Inflammatory macrophage (primary cell): Measurements from ENCODE around the gene POU2F3.
"Not testable (repeated sequence)": the region's sequence is repeated elsewhere in the genome, so short reads cannot be mapped to it uniquely, and the experiment has no call there.

Experiments used
- DNase-seq, 2 donors: peaks; one replicate each; pipeline ENCODE4 v3.0.0-alpha.2; 2020 to 2022

The POU2F3 gene

DNA sequence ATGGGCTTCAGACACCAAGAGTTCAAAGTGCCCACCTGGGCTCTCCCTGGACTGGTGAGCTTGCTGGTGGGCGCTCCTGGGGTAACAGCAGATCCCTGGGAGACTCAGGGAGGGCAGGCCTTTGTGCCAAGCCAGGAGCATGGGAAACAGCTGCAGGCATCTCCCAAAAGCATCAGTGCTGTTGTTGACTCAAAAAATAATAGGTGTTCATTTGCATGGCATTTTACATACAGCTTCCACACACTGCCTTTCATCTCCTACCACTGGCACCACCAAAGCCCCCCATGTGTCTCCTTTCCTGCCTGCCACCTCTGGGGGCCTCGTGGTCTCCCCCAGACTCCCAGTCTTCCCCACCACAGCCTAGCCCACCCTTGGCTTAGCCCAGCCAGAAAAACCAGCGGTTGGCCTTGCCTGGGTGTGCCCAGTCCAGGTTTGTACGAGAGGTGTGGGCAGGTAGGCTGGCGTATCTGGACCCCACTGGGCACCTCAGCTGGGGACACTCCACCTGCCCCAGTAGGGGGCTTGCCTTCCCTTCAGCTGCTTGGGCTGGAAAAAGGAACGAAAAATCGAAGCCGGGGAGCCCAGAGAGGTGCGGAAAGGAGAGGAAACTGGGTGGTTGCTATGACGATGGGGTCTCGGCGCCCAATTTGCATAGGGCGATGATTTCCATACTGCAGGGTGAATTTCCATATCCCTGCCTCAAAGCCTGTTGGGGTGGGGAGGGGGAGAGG, 15.0 kb downstream of the POU2F3 start:
- DNase-seq, result no peak

DNA sequence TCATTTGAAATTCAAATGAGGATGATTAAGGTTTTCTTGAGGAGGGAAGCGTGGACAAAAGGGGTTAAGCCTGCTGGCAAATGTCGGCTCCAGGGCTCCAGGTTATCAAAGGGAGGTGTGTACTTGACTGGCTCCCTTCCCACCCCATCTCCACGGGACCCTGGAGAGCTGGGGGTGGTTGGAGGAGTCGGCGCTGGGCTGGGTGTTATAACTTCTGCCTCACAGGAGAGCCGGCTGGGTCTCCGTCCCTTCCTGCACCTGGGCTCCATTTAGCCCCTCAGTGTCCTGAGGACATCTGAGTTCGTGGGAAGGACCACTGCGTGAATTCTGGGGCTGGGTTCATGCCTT, 15.6 kb downstream of the POU2F3 start:
- DNase-seq, result no peak

DNA sequence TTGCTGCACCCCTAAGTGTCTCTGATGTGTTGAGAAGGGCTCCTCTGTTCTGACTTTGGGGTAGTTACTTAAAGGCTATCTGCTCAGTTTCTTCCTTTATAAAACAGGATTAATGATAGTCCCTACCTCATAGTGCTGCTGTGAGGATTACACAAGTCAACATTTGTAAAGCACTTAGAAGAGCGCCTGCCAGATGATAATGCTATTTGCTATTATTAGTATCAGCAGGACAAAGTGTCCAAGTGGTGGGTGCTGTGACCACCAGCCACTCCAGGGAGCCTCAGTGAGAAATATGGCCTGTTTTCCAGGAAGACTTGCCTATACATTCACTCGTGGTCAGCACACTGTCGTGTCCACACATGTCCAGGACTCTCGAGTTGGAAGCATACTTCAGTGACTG, 16.2 kb downstream of the POU2F3 start:
- DNase-seq, result no peak

DNA sequence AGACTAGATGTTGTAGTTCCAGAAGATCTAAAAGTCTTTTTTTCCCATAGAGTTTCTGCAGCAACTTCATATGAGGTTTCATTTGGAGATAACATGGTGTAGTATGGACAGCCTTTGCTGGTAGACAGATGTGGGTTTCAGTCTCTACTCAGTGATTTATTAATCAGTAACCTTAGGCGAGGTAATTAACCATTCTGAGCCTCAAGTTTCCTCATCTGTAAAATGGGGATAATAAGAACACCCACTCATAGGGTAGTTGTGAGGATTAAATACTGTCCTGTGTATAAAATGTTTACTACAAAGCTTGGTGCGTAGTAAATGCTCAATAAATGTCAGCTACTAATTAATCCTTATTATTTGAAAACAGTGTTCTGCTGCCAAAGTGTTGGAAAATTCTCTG, 16.8 kb downstream of the POU2F3 start:
- DNase-seq, result no peak

DNA sequence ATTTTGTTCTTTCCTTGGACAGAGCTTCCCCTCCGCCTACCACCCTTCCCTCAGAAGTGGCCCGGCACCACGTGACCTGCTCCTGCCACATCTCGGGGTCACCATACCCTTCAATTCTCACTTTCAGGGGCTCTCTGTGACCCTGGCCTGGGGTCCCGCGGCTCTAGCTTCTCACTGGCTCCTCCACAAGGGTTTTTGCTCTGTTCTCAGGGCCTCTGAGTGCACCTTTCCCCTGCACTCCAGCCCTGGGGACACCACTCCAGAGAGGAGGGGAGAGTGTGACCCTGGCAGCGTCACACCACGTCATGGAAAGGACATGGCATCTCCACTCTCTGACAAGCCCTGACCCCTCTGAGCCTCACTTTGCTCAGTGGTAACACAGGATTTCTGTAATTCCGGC, 17.4 kb downstream of the POU2F3 start:
- DNase-seq, result no peak

DNA sequence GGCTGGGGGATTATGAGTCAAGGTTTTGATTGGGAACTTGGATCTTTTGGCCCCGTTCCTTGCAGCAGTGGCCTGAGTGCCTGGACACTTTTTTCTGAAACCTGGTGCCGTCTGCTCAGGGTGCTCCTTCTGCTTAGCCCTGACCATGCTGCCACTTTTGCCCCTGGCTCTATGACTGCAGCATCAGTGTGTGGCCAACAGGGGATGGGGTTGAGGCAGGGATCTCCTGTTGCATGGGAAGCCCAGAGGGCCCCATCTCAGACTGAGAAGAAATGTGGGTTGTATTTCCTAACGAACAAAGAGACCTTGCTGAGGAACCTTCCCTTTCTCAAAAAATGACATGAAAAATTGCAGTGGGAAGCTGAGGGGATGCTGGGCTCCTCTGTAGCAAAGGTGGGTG, 18.7 kb downstream of the POU2F3 start:
- no peak for DNase-seq

DNA sequence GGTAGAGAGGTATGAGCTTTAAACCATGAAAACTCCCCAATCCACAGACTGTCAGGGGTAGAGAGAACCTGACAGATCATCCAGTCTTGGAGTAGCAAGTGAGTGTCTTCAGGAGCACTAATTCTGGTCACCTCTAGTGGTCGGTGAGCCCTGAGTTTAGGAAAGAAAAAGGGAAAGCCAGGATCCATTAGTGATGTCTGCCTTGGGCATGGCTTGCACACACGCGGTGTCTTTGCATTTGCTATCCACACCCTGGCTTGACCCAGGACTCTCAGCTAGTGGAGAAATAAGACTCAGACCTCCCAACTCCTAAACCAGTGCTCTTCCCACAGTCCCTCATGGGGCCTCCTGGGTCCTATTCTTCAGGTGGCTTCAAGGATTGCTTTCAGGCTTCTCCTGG, 19.3 kb downstream of the POU2F3 start:
- DNase-seq, result no peak

DNA sequence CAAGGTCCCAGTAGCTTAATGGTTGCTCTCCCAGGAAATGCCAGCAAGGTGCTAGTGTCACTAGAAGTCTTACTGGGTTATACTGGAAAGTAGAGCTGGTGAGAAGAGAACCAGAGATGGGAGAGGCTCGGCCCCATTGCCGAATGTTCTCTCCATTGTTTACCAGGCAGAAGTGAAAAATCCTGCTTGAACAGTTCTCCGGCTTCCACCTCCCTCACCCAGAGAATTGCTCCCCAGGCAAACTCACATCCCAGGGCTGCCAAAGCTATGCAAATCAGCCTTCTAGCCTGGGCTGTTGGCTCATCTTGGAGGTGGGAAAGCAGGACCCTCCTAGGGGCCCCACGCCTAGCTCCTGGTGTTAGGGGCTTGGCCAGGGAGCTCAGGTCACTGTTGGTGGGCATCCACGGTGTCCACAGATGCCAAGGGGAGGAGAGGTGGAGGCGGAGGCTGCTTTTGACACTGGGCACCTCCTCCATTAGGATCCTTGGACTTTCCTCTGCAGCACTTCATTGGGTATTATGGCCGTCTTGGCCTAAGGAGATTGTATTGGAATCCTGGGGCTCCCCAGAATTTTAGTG, 20.1 kb downstream of the POU2F3 start:
- DNase-seq, result no peak

DNA sequence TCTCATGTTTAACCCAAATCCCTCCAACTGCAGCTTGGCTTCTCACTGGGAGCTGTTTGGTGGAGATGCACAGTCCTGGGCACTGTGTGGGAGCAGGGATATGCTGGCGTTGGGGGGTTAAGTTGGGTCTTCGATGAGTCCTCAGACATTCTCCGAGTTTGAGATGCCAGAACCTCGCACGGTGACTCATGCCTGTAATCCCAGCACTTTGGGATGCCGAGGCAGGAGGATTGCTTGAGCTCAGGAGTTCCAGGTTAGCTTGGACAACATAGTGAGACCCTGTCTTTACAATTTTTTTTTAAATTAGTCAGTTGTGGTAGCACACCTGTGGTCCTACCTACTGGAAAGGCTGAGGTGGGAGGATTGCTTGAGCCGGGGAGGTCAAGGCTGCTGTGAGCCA, 20.7 kb downstream of the POU2F3 start:
- DNase-seq, result no peak

DNA sequence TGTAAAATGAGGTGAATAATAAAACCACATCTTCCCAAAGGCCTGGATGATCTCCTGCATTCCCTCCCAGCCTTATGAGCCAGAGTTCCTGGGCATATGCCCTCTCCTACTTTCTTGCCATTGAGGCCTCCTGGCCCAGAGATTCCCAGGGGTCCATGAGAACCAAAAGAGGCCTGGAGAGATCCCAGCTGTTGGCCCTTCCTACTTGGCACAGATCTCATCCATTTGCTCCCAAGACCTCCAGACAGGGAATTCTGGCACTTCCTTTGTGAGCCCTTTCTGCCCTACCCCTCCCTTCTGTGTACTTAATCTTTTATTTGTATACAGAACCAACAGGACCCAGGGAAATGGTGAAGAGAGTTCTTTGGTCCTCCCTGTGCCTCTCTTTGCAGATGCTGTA, 21.4 kb downstream of the POU2F3 start:
- DNase-seq, result no peak

DNA sequence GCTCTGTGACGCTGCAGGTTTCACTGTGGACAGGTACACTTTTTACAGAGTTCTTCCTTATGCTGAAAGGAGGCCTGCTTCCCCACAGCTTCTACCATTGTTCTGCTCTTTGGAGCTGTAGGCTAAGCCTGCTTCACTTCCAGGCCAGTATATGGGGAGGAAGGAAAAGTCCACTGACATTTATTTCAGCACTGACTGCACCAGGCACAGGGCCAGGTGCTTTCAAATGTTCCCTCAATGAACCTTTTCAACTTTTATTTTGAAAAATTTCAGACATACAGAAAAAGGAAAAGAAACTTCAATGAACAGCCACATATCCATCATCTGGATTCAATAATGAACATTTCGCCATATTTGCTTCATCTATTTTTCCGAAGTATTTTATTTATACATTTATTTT, 22.0 kb downstream of the POU2F3 start:
- no peak for DNase-seq

DNA sequence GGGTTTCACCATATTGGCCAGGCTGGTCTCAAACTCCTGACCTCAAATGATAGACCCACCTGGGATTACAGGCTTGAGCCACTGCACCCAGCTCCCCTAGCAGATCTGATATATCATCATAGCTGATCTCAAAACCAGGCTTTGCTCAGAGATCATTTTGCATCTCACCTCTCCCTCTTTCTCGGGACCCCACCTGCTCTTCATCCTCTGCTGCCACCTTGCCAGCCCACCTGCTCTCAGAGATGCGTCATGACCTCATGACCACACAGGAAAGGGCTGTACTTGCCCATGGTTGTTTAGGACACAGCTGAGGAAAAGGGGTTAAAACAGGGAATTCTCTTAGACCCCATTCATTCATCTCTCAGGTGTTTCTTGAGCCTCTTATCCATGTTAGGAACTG, 27.4 kb downstream of the POU2F3 start:
- DNase-seq, result no peak

DNA sequence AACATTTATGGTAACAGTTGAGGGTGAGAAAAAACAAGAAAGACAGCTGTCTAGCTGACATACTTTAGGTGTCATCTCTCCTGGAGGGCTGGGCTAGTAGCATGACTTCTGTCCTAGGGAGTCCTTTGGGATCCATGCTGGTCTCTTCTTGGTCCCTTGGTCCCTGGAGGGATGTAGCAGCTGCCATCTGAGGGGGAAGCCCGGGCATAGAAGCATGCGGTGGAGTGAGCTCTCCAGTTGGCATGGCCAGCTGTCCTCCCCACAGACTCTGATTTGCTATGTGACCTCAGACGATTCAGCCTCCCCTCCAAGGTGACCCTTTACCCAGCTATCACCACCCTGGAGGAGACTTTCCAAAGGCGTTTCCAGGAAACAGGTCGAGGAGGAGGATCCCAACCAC, 28.7 kb downstream of the POU2F3 start:
- DNase-seq, result no peak

DNA sequence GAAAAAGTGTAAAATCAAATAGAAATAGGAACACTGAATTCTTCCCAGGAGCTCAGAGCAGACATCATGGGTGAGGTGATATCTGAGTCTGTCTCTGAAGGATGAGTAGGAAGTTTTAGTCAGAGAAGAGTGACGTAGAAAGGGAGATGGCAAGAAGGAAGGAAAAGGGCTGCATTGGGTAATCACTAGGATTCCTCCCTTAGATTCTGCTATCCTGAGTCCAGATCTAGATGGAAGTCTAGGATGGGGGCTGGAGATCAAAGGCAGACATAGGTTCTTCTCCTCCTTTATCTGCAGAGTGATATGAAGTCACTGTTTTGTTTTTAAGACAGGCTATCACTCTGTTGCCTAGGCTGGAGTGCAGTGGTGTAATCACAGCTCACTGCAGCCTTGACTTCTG, 30.4 kb downstream of the POU2F3 start:
- no peak for DNase-seq

DNA sequence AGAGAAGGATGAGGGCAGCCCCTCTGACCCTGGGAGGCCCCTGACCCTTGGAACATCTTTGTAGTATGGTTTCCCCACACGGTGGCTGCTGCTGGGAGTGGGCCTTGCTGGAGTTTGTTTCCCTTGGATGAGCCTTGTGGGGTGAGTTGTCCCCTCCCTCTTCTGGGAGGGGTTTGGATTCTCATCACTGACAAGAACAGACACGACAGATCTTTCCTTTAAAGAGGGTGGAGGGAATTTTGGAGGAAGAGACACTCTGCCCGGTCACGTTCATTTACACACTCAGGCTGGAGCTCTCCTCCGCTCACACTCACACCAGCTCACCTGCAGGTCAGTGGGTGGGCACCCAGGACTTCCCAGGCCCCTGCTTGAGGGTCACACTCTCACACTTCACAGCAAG, 31.7 kb downstream of the POU2F3 start:
- DNase-seq, result no peak

DNA sequence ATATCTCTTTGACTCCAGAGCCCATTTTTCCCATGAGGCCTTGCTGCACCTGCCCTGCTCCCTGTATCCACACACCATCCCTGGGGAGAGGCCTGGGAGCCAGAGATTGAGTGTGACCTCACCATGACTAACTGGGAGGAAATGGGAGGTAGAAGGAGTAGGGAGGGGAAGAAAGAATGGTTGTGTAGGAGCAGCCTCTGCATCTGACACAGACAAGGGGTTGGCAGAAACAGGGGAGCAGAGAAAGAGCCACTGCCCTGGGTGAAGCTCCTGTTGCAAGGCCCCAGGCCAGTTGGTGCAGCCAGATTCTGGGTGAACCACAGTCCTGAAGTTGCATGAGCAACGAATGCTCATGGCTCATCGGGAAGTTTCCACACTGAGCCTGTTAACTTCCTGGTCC, 32.4 kb downstream of the POU2F3 start:
- no peak for DNase-seq

DNA sequence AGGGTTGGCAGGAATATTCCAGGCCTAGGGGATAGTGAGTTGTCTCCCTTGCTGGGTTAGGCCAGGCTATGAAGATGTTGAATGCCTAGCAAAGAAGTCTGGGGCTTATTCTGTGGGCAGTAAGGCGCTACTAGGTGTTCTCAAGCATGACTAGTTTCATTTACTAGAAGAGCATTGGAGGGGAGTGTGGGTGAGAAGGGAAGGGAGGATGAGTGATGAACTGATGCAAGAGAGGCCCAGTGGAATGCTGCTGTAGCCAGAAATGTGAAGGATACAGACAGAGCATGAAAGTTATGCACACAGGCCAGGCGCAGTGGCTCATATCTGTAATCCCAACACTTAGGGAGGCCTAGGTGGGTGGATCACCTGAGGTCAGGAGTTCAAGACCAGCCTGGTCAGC, 33.5 kb downstream of the POU2F3 start:
- no peak for DNase-seq

DNA sequence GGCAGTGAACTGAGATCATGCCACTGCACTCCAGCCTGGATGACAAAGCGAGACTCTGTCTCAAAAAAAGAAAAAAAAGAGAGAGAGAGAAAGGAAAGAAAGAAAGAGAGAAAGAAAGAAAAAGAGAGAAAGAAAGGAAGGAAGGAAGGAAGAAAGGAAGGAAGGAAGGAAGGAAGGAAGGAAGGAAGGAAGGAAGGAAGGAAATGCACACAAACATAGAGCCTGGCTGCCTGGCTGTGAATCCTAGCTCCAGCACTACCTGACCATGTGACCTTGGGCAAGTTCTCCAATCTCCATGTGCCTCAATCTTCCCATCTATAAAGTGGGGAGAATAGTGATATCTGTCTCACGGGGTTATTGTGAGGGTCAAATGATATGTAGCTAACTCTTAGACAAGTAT, 34.0 kb downstream of the POU2F3 start:
- not testable (repeated sequence) for DNase-seq

DNA sequence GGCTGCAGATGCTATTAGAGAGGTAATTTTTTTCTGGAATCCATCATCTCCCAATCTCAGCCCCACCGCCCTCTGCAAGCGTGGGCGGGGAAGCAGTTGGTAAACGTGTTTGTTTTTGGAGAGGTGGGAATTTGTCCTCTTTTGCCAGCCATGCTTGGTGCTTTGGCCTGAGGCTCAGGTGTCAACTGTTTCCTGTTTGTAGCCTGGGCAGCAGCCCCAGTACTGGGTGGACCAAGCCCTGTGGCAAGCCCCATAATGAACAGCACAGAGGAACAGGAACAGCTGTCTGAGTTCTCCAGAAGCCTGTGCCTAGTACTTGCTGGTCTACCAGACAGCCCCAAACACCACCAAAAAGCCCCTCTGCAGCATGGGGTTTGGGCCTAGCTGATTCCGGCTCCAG, 39.6 kb downstream of the POU2F3 start:
- no peak for DNase-seq

DNA sequence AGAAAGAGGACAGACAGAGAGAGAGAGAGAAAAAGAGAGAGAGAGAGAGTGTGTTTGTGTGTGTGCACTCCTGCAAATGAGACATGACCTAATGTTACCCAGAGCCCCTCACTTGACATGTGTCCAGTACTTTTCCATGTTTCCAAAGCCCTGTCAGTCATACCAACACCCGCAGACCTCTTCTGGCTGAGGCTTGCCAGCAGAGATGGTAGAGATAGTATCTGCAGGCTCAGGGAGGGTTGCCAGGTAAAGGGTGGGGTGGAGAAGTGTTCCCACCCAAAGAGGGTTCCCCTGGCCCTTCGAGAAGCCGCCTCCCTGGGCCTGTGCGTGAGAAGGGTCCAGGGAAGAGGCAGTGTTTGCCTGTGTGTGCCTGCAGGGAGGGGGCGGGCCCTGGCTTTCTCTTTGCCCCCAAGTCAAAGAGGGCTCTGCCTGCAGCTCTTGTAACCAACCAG, 40.7 kb downstream of the POU2F3 start:
- no peak for DNase-seq

DNA sequence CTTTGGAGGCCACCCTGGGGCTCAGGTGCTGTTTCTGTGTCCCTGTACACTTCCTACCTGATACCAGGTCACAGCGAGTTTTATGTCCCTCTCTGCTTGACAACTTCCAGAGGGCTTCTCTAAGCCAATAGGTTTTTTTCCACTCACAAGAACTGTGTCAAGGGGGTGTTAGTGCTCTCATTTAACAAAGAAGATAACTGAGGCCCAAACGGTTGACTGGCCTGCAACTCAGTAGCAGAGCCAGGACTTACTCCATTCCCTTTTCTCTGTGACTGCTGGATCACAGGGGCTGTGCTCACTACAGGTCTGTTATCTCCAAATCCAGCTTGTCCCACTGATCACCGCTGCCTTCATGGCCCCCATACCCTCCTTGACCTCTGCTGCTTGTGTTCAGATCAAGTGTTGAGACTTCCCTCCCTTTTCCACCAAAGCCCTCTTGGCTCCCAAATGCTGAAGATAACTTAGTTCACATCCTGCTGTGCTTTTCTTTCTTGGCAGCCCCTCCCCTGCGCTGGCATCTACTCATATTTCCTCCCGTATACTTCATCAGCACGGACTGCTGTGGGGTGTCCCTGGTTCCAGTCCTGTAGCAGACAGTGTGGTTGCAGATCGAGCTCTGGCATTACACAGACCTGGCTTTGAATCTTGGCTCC, 41.3 kb downstream of the POU2F3 start:
- DNase-seq, result no peak

DNA sequence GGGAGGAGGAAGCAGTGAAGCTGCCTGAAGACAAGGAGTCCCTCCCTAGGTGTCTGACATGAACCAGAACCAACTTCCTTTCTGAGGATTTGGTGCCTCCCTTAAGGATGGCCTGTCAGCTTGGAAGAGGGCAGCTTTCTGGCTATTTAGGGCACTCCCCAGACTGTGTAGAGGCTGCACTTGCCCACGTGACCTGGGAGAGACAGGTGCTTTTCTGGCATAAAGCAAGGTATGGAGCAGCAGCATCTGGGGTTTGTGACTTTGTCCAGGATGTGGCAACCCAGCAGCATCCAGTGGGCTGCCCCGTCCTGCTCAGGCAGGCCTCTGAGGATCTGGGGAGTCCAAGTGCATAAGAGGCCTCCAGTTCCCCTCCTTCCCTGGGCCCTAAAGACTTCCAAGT, 43.2 kb downstream of the POU2F3 start:
- no peak for DNase-seq

DNA sequence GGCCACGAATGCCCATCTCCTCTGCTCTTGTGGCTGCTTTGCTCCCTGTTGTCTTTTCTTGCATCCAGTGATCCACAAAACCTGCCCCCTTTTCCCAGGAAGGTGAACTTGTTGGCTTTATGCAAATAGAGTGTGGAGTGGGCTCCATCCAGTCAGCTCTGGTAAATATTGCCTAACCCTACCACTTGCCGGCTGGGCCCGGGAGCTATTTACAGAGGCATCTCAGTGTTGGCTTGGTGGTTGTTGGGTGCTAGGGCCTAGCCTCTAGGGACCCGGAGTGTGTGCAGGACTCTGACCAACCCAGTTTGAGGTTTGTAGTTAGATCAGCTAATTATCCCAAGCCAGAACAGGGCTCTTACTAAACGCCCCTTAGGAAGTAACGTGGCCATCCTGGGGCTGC, 44.3 kb downstream of the POU2F3 start:
- DNase-seq, result no peak

DNA sequence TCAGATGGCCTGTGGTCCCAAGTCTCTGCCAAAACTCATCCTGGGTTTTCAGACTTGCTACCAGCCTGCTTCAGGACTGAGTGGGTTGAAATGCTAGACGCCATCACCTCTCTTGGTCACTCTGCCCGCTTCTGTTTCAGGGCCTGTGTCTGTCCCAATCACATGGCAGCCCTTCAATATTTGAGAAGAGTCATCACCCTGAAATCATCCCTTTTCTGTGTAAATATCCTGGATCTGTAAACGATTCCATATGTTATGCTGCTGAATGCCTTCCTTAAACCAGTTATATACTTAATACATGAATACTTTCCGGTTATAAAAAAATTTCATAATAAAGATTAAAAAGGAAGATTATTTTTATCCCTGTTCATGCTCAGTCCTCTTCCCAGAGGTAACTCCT, 45.3 kb downstream of the POU2F3 start:
- no peak for DNase-seq

DNA sequence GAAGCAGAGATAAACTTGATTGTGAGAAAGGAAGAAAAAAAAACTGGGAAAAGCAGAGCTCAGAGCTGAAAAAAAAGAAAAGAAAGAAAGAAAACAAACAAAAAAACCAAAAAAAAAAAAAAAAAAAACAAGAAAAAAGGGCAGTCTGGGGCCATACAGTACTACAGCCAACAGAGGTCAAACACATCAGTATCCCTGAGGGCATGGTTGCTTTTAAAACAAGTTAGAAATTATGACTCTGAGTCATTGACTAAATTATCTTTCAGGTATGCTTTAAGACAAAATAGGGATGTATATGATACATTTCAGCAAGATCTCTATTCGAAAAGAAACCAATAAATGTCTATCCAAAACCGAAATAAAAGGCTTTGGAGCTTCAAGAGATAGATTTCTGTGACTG, 48.1 kb downstream of the POU2F3 start:
- no peak for DNase-seq
